Measurements from ENCODE around the gene KCNG2. TPM values are rescaled to one million over a fixed set of nuclear protein-coding genes. Genes with fewer than 3 reads are reported as not detected.

KCNG2 gene
- total RNA-seq, 4 donors from 2014 or later, result 0.44 TPM; not detected in 3

DNA sequence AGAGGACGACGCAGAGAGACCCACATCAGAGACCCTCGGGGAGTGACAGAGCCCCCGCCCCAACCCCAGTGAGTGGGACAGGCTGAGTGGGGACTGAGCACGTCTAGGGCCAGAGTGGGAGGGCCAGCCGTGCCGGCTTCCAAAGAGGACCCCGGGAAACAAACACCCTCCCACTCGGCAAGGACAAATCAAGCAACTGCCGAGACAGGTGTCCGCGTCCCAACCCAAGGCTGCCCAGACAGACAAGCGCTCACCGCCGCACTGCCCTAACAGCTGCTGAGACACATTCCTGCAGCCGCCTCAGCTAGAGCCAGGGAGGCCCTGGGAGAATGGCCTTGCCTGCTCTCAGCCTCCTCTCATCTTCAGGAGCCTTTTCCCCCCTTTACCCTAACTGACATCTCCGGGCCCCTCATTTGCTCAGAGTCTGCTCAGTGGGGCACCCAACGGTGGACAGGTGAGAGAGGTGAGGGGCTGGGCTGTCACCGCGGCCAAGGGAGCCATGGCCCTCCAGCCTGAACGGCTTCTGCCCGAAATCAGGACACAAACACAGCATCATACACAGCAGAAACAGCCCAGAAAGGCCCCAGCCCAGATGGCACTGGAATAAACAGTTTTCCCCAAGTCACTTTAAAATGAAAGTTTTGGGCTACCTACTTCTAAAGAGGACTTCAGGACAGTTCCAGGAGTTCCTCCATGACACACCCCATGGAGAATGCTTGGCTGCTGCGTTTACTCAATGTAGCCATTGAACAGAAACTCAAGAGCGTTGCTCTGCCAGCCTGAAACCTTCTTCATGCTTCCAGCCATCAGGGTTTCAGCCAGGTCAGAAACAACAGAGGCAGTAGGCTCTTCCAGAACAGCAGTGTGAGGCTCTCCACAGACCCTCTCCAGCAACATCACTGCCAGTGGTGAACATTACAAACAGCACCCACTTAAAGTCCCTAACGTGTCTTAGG lies 130.1 kb downstream of the KCNG2 start:
- TF ChIP-seq, protein P1, sequence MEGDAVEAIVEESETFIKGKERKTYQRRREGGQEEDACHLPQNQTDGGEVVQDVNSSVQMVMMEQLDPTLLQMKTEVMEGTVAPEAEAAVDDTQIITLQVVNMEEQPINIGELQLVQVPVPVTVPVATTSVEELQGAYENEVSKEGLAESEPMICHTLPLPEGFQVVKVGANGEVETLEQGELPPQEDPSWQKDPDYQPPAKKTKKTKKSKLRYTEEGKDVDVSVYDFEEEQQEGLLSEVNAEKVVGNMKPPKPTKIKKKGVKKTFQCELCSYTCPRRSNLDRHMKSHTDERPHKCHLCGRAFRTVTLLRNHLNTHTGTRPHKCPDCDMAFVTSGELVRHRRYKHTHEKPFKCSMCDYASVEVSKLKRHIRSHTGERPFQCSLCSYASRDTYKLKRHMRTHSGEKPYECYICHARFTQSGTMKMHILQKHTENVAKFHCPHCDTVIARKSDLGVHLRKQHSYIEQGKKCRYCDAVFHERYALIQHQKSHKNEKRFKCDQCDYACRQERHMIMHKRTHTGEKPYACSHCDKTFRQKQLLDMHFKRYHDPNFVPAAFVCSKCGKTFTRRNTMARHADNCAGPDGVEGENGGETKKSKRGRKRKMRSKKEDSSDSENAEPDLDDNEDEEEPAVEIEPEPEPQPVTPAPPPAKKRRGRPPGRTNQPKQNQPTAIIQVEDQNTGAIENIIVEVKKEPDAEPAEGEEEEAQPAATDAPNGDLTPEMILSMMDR (IDR thresholded peaks at IDR 0.05; ENCODE audit: low read depth), result no peak

- TF ChIP-seq, protein P1 (IDR thresholded peaks at IDR 0.05; ENCODE audit: low read depth), result no peak
Measured at GRCh38 chr18:79928563-79928960, 130.8 kb downstream of the KCNG2 start.

GRCh38 chr18:79930020-79930642 lies 132.4 kb downstream of the KCNG2 start:
- TF ChIP-seq, protein P1 (IDR thresholded peaks at IDR 0.05; ENCODE audit: low read depth), result no peak

GRCh38 chr18:79931475-79931874 lies 133.7 kb downstream of the KCNG2 start:
- TF ChIP-seq, protein P1 (IDR thresholded peaks at IDR 0.05; ENCODE audit: low read depth), result no peak

DNA sequence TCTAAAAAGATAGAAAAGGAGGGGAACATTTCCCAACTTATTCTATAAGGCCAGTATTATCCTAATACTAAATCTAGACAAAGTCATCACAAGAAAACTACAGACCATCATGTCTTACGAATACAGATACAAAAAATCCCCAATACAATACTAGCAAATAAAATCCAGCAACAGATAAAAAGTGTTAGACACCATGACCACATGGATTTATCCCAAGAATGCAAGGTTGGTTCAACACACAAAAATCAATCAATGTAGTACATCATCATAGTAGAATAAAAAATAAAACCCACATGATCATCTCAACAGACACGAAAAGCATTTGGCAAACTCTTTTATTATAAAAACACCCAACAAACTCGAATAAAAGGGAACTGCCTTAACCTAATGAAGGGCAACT lies 135.2 kb downstream of the KCNG2 start:
- TF ChIP-seq, protein P1 (IDR thresholded peaks at IDR 0.05; ENCODE audit: low read depth), result no peak

- TF ChIP-seq, protein P1 (IDR thresholded peaks at IDR 0.05; ENCODE audit: low read depth), result no peak
Measured at GRCh38 chr18:79933765-79934164, 136.0 kb downstream of the KCNG2 start.
